Stimulated activated CD4-positive, alpha-beta T cell treated with anti-CD3 and anti-CD28 coated beads, Interleukin-1b, Interleukin-23, amount 100 ng/mL, for 4 hours (primary cell): ENCODE data around the gene OBI1.
"Not testable (repeated sequence)": the region's sequence is repeated elsewhere in the genome, so short reads cannot be mapped to it uniquely, and the experiment has no call there.

Experiments
- DNase-seq, 2 donors: peaks; one replicate each; pipeline ENCODE4 v3.0.0-alpha.2; 2020; ENCODE audit warnings: low read depth in 2 of 2

Gene OBI1

GRCh38 chr13:78649997-78650716 lies 8.8 kb downstream of the OBI1 start:
- DNase-seq: no peak

GRCh38 chr13:78647109-78647678 lies 11.8 kb downstream of the OBI1 start:
- not testable (repeated sequence) for DNase-seq

- DNase-seq: no peak
These were observed 20.7 kb downstream of the OBI1 start for GRCh38 chr13:78638216-78638615.

GRCh38 chr13:78636495-78636894 lies 22.5 kb downstream of the OBI1 start:
- no peak for DNase-seq

GRCh38 chr13:78632996-78633395 lies 26.0 kb downstream of the OBI1 start:
- DNase-seq: no peak

- DNase-seq: no peak
These were observed 27.9 kb downstream of the OBI1 start for GRCh38 chr13:78631077-78631476.

- no peak for DNase-seq
These were observed 28.4 kb downstream of the OBI1 start for GRCh38 chr13:78630511-78630910.

- DNase-seq: no peak
These were observed 33.6 kb downstream of the OBI1 start for GRCh38 chr13:78625384-78625783.

GRCh38 chr13:78623132-78623531 lies 35.8 kb downstream of the OBI1 start:
- DNase-seq: no peak

GRCh38 chr13:78620936-78621470 lies 38.0 kb downstream of the OBI1 start:
- DNase-seq: no peak

GRCh38 chr13:78618411-78618810 lies 40.5 kb downstream of the OBI1 start:
- DNase-seq: no peak

GRCh38 chr13:78611040-78611439 lies 47.9 kb downstream of the OBI1 start:
- no peak for DNase-seq

GRCh38 chr13:78610381-78610883 lies 48.5 kb downstream of the OBI1 start:
- no peak for DNase-seq

- DNase-seq: no peak
These were observed 49.3 kb downstream of the OBI1 start for GRCh38 chr13:78609464-78610205.

- no peak for DNase-seq
These were observed 50.1 kb downstream of the OBI1 start for GRCh38 chr13:78608688-78609463.

GRCh38 chr13:78608252-78608687 lies 50.7 kb downstream of the OBI1 start:
- DNase-seq: no peak

- no peak for DNase-seq
These were observed 51.3 kb downstream of the OBI1 start for GRCh38 chr13:78607409-78608251.

- DNase-seq: no peak
These were observed 52.2 kb downstream of the OBI1 start for GRCh38 chr13:78606471-78607408.

- DNase-seq: no peak
These were observed 54.0 kb downstream of the OBI1 start for GRCh38 chr13:78604782-78605611.
